ENCODE measurements around the gene VEGFA.

The VEGFA gene

DNA sequence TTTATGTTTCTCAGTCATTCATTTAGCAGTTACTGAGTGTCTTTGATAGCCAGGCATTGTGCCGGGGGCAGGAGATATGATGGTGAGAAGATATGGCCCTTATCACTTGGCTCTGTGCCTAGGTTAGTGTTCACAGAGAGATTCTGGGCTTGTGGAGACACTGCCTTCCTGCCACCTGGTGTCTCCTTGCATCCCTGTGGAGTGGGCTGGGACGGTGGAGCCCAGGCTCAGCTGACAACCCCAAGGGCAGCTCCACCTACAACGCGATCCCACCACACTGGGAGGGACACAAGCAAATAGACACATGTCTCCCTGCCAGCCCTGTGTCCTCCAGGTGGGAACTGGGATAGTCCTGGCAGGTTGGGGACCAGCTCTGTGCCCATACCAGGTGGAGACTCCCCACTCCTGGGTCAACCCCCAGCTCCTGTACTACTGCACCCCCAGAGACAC is 30.3 kb upstream of the VEGFA start:
- DNase-seq: no peak

DNA sequence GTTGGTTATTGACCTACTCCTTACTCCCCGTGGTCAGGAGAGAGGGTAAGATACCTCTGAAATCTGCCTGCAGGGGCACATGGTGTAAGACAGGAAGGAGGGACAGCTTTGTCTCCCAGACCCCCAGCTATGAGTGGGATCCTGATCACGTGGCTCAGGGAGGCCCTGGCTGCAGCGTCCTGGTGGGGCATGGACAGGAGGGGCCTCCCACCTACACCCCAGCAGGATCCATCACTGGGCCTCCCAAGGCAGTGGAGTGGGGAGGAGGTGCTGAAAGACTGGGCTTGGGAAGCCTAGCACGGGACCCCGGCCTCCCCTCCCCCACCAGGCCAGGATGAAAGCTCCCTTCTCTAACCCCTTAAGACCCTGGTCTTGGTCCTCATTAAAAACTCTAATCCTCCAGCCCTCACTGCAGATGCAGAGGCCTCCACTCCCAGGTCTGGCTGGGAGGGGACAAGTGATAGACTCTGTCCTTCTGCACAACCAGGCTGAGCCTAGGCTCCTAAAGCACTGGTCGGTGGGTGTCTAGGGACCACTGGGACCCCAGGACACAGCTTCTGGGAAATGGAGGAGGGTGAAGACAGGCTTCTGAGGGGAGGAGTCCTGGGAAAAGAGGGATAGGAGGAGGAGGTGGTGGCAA is 29.6 kb upstream of the VEGFA start:
- no peak for DNase-seq

DNA sequence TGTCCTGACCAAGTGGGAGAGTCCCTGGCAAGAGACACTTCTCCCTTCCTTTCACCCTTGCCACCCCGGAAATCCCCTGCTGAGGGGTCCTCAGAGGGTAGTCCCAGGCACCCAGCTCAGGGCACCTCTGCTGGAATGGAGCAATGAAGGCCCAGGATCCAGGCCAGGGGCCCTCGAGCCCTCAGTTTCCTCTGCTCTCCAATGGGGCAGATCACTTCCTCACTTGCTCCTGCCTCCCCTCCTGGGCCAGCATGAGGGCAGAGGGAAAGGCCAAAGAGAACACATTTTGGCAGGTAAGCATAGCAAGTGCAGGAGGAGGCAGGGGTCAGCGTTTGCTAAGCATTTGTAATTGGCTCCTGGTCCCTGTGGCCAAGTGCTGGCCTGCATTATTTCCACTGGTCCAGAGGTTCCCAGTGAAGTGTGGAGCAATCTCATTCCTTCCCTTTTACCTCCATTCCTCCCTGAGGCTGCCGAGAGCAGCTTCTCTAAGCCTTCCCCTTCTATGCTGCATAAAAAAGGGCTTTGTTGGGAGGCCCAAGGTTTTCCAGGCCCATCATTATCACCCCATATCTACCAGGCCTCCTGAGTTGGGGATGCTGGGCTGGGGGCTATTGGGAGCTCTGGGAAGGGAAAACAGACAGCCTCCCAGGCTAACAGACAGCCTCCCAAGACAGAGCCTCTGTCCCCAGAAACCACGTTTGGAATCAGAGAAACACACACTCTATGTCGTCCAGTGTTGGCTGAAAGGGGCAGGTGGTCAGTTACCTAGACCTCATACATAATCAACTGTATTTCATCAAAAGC is 28.8 kb upstream of the VEGFA start:
- no peak for DNase-seq

DNA sequence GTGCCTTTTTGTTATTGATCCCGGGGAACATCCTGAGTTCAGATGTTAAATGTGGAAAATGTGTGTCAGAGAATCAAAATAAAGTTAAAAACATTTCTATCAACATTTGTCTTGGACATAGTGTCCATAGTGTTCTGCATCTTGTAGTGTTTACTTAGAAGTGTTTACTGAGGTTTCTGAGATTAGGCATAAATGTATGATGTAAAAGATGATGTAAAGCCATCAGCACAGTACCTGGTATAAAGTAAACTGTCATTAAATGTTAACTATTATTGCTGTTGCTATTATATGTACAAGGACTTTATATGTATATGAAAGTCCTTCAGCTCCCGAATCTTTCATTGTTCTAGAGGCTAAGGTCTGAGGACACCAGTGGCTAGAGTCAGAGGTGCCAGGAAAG is 28.2 kb upstream of the VEGFA start:
- no peak for DNase-seq

DNA sequence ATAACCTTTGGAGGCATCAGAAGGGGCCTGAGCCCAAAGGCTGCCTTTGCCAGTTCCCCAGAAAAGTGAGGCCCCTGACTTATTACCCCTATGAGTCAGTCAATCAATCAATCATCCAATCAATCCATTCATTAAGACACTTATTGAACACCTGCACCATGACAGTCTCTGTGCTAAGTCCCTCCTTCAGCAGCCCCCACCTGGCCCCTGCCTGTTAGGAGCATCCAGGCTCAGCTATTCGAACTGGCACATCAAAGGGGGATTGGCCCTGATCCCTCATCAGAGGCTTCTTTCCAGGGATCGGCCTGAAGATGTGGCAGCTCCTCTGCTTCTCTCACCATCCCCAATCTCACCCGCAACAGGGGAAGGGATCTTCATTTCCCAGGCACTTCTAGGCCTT is 27.7 kb upstream of the VEGFA start:
- DNase-seq: no peak

DNA sequence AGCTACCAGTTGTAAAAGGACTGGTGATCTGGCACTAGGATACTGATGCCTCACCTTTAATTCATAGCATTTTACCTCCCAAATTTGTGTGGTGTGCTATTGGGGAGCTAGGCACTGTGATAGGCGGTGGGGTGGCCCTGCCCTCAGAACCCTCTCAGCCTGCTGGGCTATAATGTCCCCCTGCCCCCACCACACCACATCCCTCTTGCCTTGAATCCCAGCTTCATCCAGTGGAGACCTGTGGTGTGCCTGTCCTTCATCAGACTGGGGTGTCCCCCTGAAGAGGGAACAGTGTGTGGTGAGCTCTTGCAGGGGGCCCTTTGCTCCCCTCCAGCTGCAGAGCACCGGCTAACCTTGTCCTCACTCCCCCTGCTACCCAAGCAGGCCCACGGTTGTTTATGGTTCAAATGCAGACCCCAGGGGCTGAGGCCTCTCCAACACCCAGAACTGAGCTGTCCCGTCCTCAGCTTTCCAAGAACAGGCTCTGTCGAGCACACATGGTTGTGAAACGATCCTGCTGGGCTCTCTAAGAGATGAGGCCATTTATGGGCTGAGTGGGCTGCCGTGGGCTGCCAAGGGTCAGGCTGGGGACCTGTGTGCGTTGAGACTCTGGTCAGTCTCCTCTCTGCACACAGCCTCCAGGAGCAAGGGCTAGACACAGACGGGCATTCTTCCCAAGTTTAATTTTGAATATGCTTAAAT is 26.9 kb upstream of the VEGFA start:
- no peak for DNase-seq

DNA sequence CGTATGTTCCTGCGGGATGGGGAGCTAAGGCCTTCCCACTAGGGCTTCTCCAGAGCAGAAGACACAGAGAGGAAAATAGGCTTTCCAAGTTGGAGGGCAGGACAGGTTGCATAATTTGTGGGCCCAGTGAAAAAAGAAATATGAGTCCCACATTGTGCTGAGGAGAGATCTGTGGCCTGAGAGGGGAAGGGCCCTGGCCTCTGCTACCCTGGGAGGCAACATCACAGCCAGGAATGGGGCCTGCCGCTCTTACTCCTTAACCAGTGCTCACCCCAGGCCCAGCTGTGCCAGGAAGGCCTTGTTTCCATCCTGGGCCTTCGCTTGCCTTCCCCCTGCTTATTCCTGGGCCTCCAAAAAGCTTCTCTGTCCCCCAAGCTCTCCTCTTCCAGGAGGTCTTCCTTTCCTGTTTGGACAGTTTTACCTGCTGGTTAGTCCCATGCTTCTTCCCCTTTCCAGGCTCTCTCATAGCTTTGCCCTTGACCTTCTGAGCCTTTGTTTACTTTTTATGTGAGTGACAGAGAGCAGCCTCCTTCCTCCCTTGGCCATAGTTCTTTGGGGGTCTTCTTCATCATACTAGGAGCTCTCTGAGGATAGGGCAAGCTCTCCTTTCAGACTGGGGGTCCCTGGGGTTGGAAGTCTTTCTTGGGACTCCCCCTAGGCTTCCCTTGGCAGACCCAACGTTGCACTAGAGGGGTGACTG is 26.2 kb upstream of the VEGFA start:
- DNase-seq: no peak

DNA sequence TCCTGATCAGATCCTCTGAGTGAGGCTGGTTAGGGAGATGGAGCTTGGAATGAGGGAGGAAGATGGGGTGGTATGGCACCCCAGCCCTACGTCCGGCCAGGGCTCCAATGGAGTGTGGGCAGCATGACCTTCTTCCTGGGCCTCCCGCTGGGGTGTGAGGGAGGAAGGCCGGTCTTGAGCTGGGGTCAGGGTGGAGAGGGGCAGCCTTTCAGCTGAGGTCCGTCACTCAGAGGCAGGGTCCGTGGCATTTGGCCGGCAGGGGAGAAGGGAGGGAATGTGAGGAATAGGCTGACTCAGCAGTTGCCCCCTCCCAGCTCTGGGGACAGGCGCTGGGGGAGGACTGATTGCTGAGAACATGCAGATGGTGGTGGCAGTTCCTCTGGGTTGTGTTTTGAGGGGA is 25.5 kb upstream of the VEGFA start:
- no peak for DNase-seq

- DNase-seq: no peak
Observed at GRCh38 chr6:43744931-43745727, 24.9 kb upstream of the VEGFA start.

DNA sequence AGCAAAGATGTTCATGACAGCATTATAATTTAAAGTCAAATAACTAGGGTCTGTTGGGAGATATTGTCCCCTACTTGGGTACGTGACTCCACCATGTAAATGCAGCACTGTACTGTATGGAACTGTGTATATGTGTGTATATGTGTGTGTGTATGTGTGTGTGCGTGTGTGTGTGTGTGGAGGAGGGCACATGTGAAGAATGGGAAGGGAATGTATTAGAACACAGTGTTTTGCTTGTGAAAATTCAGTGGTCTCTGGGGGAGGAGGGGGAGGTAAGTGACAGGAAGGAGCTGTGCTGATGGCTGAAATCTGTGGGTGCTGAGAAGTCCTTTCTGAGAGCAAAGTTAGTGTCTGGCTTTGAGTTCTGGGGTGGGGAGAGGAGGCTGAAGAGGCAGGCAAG is 23.9 kb upstream of the VEGFA start:
- DNase-seq: no peak

DNA sequence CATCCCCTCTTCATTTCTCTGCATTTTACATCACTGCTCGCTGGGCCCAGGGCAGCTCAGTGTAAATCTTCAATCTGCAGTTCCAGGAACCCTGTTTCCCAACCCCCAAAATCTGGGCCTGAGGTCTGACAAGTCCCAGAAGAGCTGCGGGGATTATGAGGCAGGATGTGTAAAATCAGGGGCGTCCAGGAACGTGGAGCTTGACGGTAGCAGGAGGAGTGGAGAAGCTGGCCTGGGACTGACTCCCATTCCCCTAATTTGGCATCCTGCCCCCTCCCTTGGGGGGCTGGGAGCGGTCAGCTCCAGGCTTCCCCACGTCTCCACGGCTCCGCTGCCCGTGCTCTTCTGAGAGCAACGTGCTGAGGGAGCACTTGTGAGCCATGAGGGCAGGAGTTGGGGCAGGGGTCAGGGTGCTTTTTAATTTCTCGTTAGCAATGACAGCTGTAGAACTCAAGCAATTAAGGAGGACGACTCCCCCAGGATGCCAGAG is 23.4 kb upstream of the VEGFA start:
- no peak for DNase-seq

DNA sequence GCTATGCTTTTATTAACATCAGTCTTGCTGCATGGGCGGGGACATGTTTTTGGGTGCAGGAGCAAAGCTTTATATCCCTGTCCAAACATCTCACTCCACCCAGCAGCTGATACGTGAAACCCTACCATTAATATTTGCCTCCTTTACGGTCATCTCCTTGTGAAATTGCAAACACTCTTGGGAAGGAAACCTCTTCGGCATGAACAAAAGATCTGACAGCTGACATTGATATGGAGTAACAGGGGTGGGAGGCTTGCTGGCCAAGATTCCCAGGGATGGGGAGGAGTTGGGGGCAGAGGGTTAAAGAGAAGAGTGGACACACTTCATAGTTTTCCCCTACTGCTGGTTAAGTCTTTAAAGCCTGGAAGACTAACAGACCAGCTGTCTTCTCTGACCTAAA is 22.2 kb upstream of the VEGFA start:
- DNase-seq: no peak

- DNase-seq: no peak
Observed at GRCh38 chr6:43748765-43749164, 21.2 kb upstream of the VEGFA start.

GRCh38 chr6:43749461-43749860 is 20.6 kb upstream of the VEGFA start:
- DNase-seq: no peak

DNA sequence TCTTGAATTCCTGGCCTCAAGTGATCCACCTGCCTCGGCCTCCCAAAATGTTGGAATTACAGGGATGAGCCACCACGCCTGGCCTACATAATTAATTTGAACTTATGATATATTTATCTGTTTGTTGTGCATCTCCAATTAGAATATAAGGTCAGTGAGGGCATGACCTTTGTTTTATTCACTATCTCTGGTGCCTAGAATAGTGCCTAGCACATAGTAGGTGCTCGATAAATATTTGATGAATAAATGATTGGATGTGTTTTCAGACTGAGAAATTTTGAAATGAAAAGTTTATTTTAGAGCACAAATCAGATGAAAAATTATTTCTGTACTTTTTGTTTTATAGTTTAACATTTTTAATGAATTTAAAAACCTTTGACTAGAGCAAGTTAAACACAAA is 19.4 kb upstream of the VEGFA start:
- DNase-seq: no peak

DNA sequence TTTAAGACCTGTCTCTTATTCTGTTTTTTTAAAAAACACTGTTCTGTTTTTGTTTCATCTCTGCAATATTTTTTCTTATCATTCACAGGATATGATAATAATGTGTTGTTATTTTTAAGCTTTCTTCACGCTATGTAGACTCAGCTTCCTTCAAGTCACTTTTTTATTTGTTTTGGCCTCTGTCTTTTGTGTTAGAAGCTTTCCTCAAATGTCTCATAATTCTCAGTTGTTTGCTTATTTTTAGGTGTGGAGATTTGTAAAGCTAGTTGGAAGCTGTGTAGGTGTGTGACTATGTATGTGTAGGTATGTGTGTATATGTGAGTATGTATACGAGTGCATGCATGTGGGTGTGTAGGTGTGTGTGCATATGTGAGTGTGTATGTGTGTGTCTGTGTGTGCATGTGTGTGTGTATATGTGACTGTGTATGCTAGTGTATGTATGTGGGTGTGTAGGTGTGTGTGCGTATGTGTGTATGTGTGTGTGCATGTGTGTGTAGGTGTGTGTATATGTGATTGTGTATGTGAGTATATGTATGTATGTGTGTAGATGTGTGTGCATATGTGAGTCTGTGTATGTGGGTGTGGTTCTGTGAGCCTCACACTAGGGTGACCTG is 16.3 kb upstream of the VEGFA start:
- DNase-seq: no peak

DNA sequence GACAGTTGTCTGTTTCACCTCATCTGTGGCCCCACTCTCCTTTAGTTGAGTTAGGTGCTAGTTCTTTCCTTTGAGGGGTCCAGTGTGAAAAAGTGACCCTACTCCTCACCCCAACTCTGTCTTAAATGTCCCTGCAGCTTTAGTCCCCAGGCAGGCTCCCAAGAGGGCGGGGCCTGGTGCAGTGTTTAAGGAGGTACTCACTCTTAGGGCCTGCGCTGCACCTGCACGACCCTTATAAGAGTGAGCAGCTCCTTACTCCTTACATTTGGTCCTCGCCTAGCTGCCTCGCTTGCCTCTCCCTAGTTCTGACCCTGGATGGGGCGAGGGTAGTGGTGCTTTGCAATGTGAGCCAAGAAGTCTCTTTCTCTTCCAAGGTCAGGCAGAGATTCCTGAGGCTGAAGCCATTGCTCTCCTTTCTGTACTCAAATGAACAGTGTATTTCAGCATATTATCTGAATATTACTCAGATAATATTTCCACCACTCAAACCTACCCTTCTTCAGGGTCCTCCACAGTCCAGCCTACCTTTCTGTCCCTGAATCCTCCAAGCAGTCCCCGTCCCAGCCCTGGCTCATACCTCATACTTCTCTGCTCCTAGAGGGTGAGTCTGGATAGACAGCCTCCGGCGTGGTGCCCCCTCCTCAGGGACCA is 11.9 kb upstream of the VEGFA start:
- DNase-seq: no peak

DNA sequence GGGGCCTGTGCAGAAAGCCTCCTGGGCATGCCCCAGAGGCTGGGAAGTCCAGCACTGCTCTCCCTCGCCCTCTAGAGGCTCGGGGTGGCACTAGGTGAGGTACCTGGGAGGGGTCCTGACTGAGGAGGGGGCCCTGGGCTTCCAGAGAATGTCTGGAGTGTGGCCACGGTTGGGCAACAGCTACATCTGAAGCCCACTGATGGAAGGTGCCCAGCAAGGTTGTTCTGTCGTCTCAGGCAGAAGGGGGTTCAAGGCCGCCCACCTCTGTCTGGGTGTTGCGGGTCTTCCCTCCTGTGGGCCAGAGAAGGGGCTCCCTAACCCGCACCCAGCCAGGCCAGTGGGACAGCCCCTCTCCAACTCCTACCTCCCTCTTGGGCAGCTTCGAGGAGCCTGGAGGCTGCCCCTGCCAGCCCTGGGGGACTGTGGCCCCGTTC is 11.4 kb upstream of the VEGFA start:
- DNase-seq: peak; percentile 37

DNA sequence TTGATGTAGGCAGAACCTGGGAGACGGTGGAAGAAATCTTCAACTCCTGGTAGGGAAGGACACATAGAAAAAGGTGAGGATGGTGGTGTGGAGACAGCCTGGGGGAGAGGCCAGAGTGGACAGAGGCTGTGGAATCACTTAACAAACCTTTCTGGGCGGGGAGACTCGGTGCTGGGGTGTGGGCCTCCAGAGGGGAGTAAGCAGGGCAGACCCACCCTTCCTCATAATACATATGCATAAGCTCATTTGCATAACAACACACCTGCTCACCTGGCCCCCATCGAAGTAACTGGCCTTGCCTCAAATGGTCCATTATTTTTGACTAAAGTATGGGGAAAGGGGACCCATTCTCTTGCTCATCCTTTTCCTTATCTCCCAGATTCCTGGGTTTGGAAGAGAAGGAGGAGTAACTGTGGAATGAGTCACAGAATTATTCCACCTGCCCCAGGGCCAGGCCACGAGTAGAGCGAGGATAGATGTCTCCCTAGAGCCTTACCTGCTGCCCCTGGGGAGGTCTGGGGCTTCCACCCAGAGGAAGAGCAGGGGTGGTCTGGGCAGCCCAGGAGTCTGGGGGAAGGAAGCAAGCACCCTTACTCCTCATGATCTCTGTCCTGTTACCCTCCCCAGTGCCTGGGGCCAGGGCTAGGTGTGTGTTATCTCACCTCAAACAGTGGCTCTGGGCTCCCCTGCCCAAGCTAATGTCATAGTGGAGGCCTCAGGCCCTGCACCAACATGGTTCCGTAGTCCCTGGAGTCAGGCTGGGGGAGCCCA is 10.7 kb upstream of the VEGFA start:
- no peak for DNase-seq

DNA sequence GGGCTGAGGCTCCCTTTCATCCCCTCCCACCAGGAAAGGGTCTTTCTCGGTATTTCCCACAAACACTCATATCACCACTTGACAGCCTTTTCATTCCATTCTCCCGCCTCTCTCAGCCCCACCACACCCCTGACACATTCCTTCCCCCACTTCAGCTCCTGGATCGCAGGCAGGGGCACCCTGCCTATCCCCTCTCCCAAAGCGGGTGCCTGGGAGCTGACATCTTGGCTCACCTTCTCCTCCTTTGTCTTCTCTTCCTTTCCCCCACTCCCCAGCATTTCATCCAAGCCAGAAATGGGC is 10.2 kb upstream of the VEGFA start:
- DNase-seq: no peak
